Nephron progenitor cell (in vitro differentiated cells): ENCODE results near the gene CERS2.

Experiments
- DNase-seq: peaks from one replicate; pipeline ENCODE4 v3.0.0; 2021
- H3K27ac Mint-ChIP-seq: 2 replicates; pipeline ENCODE4 v1.8.0; 2021; ENCODE audit warnings: mild to moderate bottlenecking, moderate library complexity, mixed read lengths
- H3K27me3 Mint-ChIP-seq: 2 replicates; pipeline ENCODE4 v1.8.0; 2021; ENCODE audit warnings: mild to moderate bottlenecking, low read depth, mixed read lengths; ENCODE audit not compliant: poor library complexity
- H3K36me3 Mint-ChIP-seq: 2 replicates; pipeline ENCODE4 v1.8.0; 2021; ENCODE audit warnings: low read depth, mixed read lengths
- H3K4me1 Mint-ChIP-seq: 2 replicates; pipeline ENCODE4 v1.8.0; 2021; ENCODE audit warnings: mixed read lengths
- H3K4me3 Mint-ChIP-seq: 2 replicates; pipeline ENCODE4 v1.8.0; 2021; ENCODE audit warnings: mild to moderate bottlenecking, moderate library complexity, mixed read lengths
- H3K9me3 Mint-ChIP-seq: 2 replicates; pipeline ENCODE4 v1.8.0; 2021; ENCODE audit warnings: mild to moderate bottlenecking, moderate library complexity, mixed read lengths
- CTCF ChIP-seq: fragments of 200-600 bp; sonication (generic); IDR thresholded peaks from 2 replicates; pipeline ENCODE4 v1.5.0; 2021; ENCODE audit warnings: antibody characterized with exemption

The CERS2 gene

GRCh38 chr1:151009674-151010345 lies 35.2 kb upstream of the CERS2 start:
- DNase-seq = no peak
- H3K4me3 Mint-ChIP-seq = peak overlapping the region; percentile 98
- peaks cover 79% of the 10 kb centered on the region for H3K4me1 Mint-ChIP-seq
- no peak for TF ChIP-seq CTCF
- peaks cover 6% of the 10 kb centered on the region for H3K27me3 Mint-ChIP-seq
- H3K27ac Mint-ChIP-seq = no peak overlapping the region
- no peaks in the 10 kb centered on the region for H3K36me3 Mint-ChIP-seq
- H3K9me3 Mint-ChIP-seq = no peaks in the 10 kb centered on the region

- Mint-ChIP-seq H3K27me3 (peaks cover 6% of the 10 kb centered on the region), H3K4me1 (peaks cover 83% of the 10 kb centered on the region), H3K27ac (no peak overlapping the region), H3K36me3 (no peaks in the 10 kb centered on the region), H3K4me3 (peak overlapping the region; percentile 98), H3K9me3 (no peaks in the 10 kb centered on the region)
- no peak for TF ChIP-seq CTCF
- no peak for DNase-seq
These were observed 34.6 kb upstream of the CERS2 start for GRCh38 chr1:151009206-151009587.

GRCh38 chr1:151008244-151009205 lies 33.9 kb upstream of the CERS2 start, which contains the start of gene PRUNE1:
TSS of gene PRUNE1 (plus strand) at chr1:151008449. CDS start at chr1:151008633, 184 bp downstream.
- Mint-ChIP-seq H3K9me3 (no peaks in the 10 kb centered on the region), H3K36me3 (no peaks in the 10 kb centered on the region), H3K4me1 (peaks cover 77% of the 10 kb centered on the region), H3K4me3 (peak within 1 kb of the TSS; percentile 98), H3K27ac (peak within 1 kb of the TSS; percentile 99), H3K27me3 (peaks cover 6% of the 10 kb centered on the region)
- TF ChIP-seq CTCF = no peak
- peak; percentile 96 for DNase-seq

GRCh38 chr1:151007853-151008243 lies 33.2 kb upstream of the CERS2 start:
- DNase-seq = no peak
- H3K27me3 Mint-ChIP-seq = peaks cover 6% of the 10 kb centered on the region
- peak overlapping the region; percentile 99 for H3K27ac Mint-ChIP-seq
- TF ChIP-seq CTCF = no peak
- H3K36me3 Mint-ChIP-seq = no peaks in the 10 kb centered on the region
- peaks cover 76% of the 10 kb centered on the region for H3K4me1 Mint-ChIP-seq
- peak overlapping the region; percentile 98 for H3K4me3 Mint-ChIP-seq
- H3K9me3 Mint-ChIP-seq = no peaks in the 10 kb centered on the region

GRCh38 chr1:151006327-151007052 lies 31.9 kb upstream of the CERS2 start, which contains the start of gene MINDY1:
TSS of gene MINDY1 (minus strand) at chr1:151006902. CDS start at chr1:151002617, 4,285 bp downstream.
- Mint-ChIP-seq H3K4me3 (peak within 1 kb of the TSS; percentile 98), H3K4me1 (peaks cover 80% of the 10 kb centered on the region), H3K36me3 (peaks cover 6% of the 10 kb centered on the region), H3K9me3 (no peaks in the 10 kb centered on the region), H3K27ac (peak within 1 kb of the TSS; percentile 99), H3K27me3 (peaks cover 8% of the 10 kb centered on the region)
- peak; percentile 45 for TF ChIP-seq CTCF
- DNase-seq = peak; percentile 61
